Measurements from ENCODE around the gene CES5A. TPM values are rescaled to one million over a fixed set of nuclear protein-coding genes. Genes with fewer than 3 reads are reported as not detected.
"Not testable (repeated sequence)": the region's sequence is repeated elsewhere in the genome, so short reads cannot be mapped to it uniquely, and the experiment has no call there.

The CES5A gene
- total RNA-seq (2014; rRNA removed; shearing (Covaris generic)) = not detected in 2 replicates

DNA sequence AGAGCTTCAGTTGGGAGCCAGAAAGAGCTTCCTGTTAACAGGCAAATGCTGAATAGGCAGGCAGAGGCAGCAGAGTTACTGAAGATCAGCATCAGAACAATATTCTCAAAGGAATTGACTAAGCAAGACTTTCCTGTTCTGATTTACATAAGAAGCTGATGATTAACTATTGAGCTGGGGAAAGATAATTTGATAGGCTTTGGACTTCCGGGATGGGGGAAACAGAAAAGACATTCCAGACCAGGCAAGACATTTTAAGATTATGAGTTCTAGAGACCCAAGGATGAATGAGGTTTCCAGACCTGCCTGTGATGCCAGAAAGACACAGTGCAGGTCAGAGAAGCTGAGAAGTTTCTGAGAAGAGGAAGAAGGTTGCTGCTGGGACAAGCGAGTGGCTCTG lies at the start of gene CES5A:
CES5A (minus strand) TSS at position 101 of the 400 bp plus-strand sequence. CDS start 152 bp downstream, outside the sequence.
- DNase-seq (ENCODE audit: low read depth) = no peak

DNA sequence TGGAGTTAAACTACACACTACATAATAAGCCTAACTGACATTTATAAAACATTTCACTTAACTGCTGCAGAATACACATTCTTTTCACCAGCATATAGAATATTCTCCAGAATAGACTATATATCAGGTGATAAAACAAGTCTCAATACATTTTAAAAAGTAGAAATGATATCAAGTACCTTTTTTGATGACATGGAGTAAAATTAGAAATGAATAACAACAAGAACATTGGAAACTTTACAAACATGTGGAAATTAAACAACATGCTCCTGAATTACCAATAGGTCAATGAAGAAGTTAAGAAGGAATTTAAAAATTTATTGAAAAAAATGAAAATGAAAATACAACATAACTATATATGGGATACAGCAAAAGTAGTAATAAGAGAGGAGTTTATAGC lies 47.5 kb upstream of the CES5A start:
- DNase-seq (ENCODE audit: low read depth) = no peak

DNA sequence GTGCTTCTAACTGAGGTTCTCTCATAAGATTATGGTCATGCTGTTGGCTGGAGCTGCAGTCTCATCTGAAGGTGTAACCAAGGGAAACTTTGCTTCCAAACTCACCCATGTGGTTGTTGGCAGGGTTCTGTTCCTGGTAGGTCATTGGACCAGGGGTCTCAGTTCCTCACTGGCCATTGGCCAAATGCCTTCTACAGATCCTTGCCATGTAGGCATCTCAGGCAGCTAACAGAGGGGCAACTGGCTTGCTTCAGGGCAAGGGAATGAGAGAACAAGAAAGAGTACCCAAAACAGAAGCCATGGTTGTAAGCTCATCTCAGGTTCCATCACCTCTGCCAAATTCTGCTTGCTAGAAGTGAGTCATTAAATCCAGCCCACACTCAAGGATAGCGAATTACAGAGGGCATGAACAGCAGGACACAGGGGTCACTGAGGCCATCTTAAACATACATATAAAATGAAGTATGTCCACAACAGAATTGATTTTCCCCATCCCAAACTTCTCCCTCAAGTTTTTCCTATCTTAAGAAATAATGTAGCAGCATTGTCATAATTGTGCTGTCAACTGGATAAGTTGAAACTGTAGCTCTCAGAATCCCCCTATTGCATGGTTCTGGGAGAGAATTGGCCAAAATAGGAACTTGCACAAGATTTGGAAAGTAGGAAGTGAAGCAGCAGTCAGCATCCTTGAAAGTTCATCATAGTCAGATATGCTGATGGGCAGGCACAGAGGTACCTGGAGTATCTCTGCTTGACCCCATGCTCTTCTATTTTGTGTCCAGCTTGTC lies 42.4 kb upstream of the CES5A start:
- no peak for DNase-seq (ENCODE audit: low read depth)

DNA sequence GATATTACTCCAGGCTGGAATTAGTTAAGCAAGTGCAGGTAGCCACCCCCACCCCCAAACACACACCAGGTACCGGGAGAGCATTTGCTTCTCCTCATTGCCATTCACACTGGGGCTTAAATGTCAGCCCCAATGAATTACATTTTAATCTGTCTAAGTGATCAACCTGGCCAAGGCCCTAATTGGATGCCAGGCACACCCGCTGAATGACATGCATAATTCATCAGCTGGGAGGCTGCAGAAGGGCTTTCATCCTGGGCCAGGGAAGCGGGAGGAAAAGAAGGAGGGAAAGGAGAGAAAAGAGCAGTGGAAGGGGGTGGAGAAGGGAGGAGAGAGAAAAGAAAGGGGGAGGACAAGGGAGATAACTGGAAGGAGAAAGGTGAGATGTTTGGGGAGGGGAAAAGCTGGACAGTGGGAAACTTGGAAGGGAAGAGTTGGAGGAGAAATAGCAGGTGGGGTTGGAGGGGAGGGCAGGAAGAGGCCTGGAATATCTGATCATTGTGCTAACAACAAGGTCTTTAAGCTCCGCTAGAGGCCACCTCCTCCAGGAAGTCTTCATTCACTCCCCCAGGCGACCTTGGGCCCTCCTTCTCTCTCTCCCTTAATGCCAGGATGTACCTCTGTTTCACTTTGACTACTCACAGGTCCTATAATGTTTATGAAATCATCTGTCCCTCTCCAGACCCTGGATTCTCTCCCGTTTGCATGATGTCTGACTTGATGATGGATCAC lies 40.1 kb upstream of the CES5A start:
- no peak for DNase-seq (ENCODE audit: low read depth)

DNA sequence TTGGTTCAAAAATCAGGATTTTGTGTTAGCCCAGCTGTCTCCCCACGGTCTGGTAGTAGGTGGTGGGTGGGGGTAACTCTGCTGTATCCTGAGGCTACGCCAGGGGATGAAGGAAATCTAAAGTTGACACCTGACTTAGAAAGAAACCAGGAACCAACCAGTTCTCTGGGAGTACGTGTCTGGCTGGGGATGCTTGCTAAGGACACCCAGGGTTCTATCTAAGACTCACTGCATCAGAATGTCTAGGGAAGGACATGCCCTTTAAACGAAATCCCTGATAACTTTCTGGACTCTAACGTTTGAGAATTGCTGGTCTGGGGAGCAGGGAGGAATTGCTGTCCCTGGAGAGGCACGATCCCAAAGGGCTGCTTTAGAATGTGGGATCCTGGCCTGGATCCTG lies 39.2 kb upstream of the CES5A start:
- no peak for DNase-seq (ENCODE audit: low read depth)

GRCh38 chr16:55913716-55914115 lies 38.5 kb upstream of the CES5A start:
- DNase-seq (ENCODE audit: low read depth) = no peak

GRCh38 chr16:55913121-55913520 lies 37.9 kb upstream of the CES5A start:
- DNase-seq (ENCODE audit: low read depth) = not testable (repeated sequence)

DNA sequence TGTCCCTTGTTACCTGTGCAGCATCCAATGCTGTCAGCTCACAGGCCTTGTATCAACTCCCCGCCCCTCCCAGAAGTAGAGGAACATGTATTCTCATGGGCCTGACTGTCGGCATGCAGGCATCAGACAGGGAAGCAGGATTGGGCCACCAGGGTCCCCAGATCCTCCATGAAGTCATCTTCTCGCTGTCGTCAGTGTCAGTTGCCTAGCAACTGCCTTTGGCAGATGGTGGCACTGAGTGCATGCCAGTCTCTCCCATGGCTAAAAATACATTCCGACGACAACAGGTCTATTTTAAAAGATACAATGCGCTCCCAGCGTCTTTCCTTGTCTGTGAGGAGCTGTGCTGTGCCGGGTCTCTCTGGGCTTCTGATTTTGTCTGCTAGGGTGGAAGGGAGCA lies 36.8 kb upstream of the CES5A start:
- DNase-seq (ENCODE audit: low read depth) = no peak

DNA sequence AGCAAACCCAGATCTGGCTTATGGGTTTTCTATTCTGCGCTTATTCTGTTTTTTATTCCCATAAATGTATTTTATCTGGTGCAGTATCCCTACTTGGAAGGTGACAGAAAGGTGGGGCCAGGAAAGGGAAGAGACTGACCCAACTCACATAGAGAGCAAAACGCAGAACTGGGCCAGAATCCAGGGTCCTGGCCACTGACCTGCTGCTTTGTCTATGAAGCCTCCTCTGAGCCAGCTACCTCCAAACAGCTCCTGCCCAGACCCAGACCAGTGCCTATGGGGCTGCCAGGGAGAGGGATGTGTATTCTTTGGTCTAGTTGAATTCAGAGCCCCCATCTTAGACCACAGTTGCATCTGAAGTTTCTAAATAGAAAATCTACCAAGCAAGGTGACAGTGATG lies 36.4 kb upstream of the CES5A start:
- DNase-seq (ENCODE audit: low read depth) = no peak

GRCh38 chr16:55909876-55910275 lies 34.7 kb upstream of the CES5A start:
- DNase-seq (ENCODE audit: low read depth) = no peak

DNA sequence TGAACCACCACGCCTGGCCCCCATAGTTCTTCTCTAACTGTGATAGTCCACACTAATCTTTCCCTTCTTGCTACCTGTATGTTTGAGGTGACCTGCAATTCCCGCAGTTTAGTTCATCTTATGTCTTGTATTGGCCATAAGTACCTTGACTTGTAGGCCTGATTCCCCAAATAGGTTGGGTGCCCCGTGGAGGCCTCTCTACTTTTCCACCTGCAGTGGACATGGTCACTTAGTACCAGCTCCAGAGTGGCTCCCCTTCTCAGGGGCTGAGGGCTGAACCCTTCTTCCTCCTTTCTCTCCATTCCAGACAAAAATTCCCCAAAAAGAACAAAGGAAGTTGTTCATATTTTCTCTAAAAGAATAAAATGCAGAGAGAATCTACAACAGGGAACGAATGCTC lies 33.5 kb upstream of the CES5A start:
- DNase-seq (ENCODE audit: low read depth) = no peak

DNA sequence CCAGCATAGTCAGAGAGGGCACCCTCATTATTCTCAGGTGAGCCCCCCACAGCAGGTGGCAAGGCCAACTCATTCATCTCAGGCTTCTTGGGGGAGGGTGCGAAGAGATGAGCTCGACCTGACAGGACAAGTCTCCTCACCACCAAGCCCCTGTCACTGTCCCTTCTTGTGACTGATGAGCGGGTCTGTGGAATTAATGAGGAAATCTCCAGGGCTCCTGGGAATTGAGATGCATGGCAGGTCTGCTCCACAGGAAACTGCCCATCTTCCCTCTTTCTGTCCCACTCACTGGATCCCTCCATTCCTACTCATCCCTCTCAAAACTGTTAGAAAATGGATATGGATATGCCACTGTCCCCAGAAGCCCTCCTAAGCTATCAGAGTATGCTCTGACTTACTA lies 32.5 kb upstream of the CES5A start:
- DNase-seq (ENCODE audit: low read depth) = no peak

- DNase-seq (ENCODE audit: low read depth) = no peak
These were observed 30.9 kb upstream of the CES5A start for GRCh38 chr16:55906123-55906522.

DNA sequence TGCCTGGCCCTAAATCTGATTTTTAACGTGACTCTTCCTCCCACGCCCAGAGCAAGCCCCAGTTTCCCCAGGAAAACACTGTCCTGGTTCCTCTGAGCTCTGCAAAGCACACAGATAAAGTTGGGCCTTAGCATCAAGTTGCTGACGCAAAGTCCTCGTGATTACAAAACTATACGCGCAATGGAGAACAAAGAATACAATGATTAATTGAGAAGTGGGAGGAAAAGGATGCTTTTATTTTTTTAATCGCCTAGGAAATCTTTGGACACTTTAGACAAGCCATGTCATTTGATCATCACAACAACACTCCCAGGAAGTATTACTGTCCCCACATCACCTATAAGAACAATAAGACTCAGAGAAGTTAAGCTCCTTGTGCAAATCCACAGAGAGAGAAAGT lies 30.5 kb upstream of the CES5A start:
- no peak for DNase-seq (ENCODE audit: low read depth)

DNA sequence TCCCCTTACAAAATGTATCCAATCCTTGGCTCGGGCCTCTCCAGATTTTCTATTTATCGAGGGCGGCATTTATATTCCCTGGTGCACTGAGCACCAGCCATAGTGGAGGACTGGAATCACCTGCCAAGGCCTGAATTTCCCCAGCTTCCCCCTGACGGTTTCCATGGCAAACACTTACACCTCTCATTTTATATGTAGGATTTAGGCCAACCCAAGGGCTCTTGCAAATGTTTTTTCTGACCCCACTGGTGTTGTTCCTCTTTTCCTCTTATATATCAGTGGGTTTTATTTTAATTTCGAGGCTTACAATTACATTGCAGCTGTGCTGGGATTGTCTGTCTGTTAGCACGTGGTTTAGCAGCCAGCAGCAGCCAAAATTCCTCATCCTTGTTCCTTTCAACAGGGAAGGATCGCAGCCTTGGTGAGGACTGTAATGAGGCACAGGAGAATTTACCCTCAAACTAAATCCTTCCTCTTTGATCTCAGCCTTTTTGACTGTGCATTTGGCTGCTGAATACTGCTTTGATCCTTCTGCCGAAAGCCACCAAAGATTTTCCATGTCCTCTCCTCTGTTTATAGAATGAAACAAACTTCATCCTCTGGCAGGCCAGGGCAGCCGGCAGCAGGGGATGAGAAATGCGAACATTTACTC lies 26.5 kb upstream of the CES5A start:
- no peak for DNase-seq (ENCODE audit: low read depth)

DNA sequence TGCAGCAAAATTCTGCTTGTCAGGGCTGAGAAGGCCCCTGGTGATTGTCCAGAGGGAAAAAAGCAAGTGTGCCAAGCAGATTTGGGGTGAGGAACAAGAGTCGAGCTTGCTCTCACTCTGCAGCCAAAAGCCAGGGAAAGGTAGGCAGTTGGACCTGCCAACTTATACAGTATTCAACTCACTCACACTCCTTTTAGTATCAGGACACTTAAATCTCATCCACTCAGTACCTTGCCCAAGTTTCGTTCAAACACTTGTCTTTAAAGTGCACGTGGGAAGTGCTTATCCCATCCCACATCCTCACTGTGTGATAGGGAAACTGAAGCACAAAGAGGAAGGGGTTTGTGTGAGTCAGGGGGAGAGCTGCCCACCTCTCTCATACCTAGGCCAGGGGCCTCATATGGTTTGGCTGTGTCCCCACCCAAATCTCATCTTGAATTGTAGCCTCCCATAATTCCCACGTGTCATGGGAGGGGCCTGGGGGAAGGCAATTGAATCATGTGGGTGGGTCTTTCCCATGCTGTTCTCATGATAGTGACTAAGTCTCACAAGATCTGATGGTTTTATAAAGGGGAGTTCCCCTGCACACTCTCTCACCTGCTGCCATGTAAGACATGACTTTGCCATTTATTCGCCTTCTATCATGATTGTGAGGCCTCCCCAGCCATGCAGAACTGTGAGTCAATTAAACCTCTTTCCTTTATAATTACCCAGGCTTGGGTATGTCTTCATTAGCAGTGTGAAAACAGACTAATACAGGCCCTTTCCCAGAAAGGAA lies 25.6 kb upstream of the CES5A start:
- no peak for DNase-seq (ENCODE audit: low read depth)

GRCh38 chr16:55899857-55900256 lies 24.7 kb upstream of the CES5A start:
- DNase-seq (ENCODE audit: low read depth) = no peak

GRCh38 chr16:55898592-55898991 lies 23.4 kb upstream of the CES5A start:
- no peak for DNase-seq (ENCODE audit: low read depth)

DNA sequence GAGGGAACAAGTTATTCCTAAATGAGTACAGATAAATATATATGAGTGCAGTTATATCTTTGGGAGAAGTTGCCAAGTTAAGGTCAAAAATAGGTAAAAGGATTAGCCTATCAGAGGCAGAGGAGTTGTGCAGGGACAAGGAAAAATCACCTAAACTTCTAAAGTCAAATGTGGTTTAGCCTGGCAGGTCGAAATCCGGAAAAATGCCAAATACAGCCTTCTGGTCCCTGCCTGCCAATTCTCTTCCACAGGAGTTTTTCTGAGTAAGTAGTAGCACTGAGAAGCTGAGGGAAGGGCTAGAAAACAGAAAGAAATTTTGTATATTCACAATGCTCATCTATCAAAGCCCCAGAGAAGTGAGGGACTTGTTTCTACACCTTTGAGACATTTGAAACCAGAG lies 17.6 kb upstream of the CES5A start:
- no peak for DNase-seq (ENCODE audit: low read depth)

DNA sequence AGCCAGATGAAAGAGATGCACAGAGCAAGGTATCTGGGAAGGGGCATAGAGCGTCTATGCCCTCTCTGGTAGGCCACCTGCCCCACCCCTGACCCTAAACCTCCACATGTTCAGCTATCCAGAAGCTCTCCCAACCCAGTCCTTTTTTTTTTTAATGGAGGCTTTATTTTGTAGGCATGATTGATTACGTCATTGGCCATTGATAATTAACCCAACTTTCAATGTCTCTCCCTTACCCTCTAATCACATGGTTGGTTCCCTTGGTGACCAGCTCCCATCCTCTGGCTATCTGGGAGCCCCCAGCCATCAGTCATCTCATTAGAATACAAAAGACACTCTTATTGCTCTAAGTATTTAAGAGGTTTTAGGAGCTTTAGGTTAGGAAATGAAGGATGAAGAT lies 14.3 kb upstream of the CES5A start:
- DNase-seq (ENCODE audit: low read depth) = no peak

GRCh38 chr16:55888546-55888945 lies 13.4 kb upstream of the CES5A start:
- no peak for DNase-seq (ENCODE audit: low read depth)

- peak; percentile 52 for DNase-seq (ENCODE audit: low read depth)
These were observed 1.7 kb upstream of the CES5A start for GRCh38 chr16:55876854-55877253.

Measured in Daoy (cell line).